Calu3 (cell line): ENCODE results near the gene GJD2. TPM values are rescaled to one million over a fixed set of nuclear protein-coding genes. Genes with fewer than 3 reads are reported as not detected.

Experiments
- BruUV-seq: library from RNA; stranded (reverse); fragments of 400-500 nt; replicated peaks from 2 replicates; lab custom pipeline; 2021; lab: Mats Ljungman, UMichigan
- CTCF ChIA-PET: fragments of 300-600 bp; sonication (Branson Sonifier 250); formaldehyde crosslinking; loops from one replicate; lab custom pipeline; 2022; ENCODE audit warnings: antibody characterized with exemption; lab: Charles Lee
- DNase-seq: peaks from one replicate; pipeline ENCODE4 v3.0.0; 2022
- H3K27ac Mint-ChIP-seq: one replicate; pipeline ENCODE4 v1.8.0; 2022; ENCODE audit warnings: mixed read lengths; ENCODE audit not compliant: unreplicated experiment
- H3K27me3 Mint-ChIP-seq: one replicate; pipeline ENCODE4 v1.8.0; 2022; ENCODE audit warnings: mixed read lengths; ENCODE audit not compliant: unreplicated experiment
- H3K36me3 Mint-ChIP-seq: one replicate; pipeline ENCODE4 v1.8.0; 2022; ENCODE audit warnings: mild to moderate bottlenecking, moderate library complexity, mixed read lengths; ENCODE audit not compliant: insufficient read depth, unreplicated experiment
- H3K4me1 Mint-ChIP-seq: one replicate; pipeline ENCODE4 v1.8.0; 2022; ENCODE audit warnings: mild to moderate bottlenecking, low read depth, mixed read lengths; ENCODE audit not compliant: unreplicated experiment
- H3K4me3 Mint-ChIP-seq: one replicate; pipeline ENCODE4 v1.8.0; 2022; ENCODE audit warnings: mild to moderate bottlenecking, low read depth, moderate library complexity, mixed read lengths; ENCODE audit not compliant: unreplicated experiment
- H3K9me3 Mint-ChIP-seq: one replicate; pipeline ENCODE4 v1.8.0; 2022; ENCODE audit warnings: low read depth, mixed read lengths; ENCODE audit not compliant: unreplicated experiment
- CTCF ChIP-seq: fragments of 200-600 bp; IDR thresholded peaks from one replicate; pipeline ENCODE4 v1.8.0; 2022; ENCODE audit warnings: antibody characterized with exemption; ENCODE audit not compliant: unreplicated experiment
- intact Hi-C: fragments of 100-400 bp; cut with micrococcal nuclease; formaldehyde crosslinking; loops from one replicate; pipeline ENCODE4 v1.10.0; 2022; ENCODE audit not compliant: unreplicated experiment
- total RNA-seq: library from RNA; stranded (reverse); gene quantifications from 2 replicates; pipeline ENCODE4 v1.2.3, GENCODE V29; 2022

The GJD2 gene
- total RNA-seq, 1 experiment from 2014 or later = not detected

- DNase-seq = no peak
- Mint-ChIP-seq H3K9me3 (no peaks in the 10 kb centered on the region), H3K27me3 (peaks cover 33% of the 10 kb centered on the region), H3K36me3 (no peaks in the 10 kb centered on the region), H3K4me3 (no peak overlapping the region), H3K4me1 (no peaks in the 10 kb centered on the region), H3K27ac (no peak overlapping the region)
- intact Hi-C loops = no loop called here
- CTCF ChIA-PET = no interaction called here
- no peak for TF ChIP-seq CTCF
- BruUV-seq = no TSS peak
Measured at GRCh38 chr15:34765741-34766140, 10.9 kb upstream of the GJD2 start.

DNA sequence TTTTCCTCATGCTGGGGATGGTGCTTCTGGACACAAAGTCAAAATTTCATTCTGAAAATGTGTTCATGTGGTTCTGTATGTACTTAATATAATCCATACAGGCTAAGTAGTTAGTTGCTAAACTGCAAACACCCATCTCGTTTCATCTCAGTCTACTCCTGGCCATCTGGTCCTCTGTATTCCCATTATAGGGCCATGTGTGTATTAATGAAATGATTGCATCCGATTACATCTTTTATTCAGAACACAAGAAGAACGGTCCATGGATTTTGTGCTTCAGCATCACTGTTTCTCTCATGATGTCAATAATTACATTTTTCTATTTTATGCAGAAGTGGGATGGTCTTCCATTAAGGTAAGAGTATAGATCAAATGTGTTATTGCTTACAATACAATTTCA is 6.1 kb upstream of the GJD2 start:
- peaks cover 12% of the 10 kb centered on the region for H3K27me3 Mint-ChIP-seq
- H3K36me3 Mint-ChIP-seq = no peaks in the 10 kb centered on the region
- CTCF ChIA-PET = no interaction called here
- H3K9me3 Mint-ChIP-seq = no peaks in the 10 kb centered on the region
- no TSS peak for BruUV-seq
- intact Hi-C loops = no loop called here
- TF ChIP-seq CTCF = no peak
- H3K27ac Mint-ChIP-seq = no peak overlapping the region
- H3K4me3 Mint-ChIP-seq = no peak overlapping the region
- H3K4me1 Mint-ChIP-seq = no peaks in the 10 kb centered on the region
- DNase-seq = no peak

DNA sequence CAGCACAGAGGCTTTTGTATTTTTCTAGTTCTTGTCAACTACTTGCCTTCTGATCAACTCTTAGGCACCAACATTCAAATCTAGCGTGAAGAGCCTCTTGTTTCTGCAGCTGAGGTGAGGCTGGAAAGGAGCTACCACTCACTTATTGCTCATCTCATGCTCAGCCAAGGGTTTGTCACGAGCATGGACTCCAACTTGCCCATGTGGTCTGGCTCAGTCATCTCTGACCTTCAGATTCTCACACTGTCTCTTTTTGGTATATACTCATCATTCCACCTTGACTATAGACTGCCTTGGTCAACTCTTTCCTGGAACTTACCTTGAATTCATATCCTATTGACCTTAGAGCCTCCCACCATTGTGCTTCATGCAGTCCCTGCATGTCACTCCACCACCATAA is 5.2 kb upstream of the GJD2 start:
- no TSS peak for BruUV-seq
- no peaks in the 10 kb centered on the region for H3K9me3 Mint-ChIP-seq
- H3K36me3 Mint-ChIP-seq = no peaks in the 10 kb centered on the region
- DNase-seq = no peak
- H3K4me1 Mint-ChIP-seq = no peaks in the 10 kb centered on the region
- CTCF ChIA-PET = no interaction called here
- peaks cover 12% of the 10 kb centered on the region for H3K27me3 Mint-ChIP-seq
- no peak for TF ChIP-seq CTCF
- intact Hi-C loops = no loop called here
- H3K4me3 Mint-ChIP-seq = no peak overlapping the region
- H3K27ac Mint-ChIP-seq = no peak overlapping the region

GRCh38 chr15:34759347-34759746 is 4.5 kb upstream of the GJD2 start:
- Mint-ChIP-seq H3K27me3 (peaks cover 12% of the 10 kb centered on the region), H3K4me1 (no peaks in the 10 kb centered on the region), H3K4me3 (no peak overlapping the region), H3K36me3 (no peaks in the 10 kb centered on the region), H3K9me3 (no peaks in the 10 kb centered on the region), H3K27ac (no peak overlapping the region)
- no peak for TF ChIP-seq CTCF
- DNase-seq = no peak
- BruUV-seq = no TSS peak
- CTCF ChIA-PET = no interaction called here
- intact Hi-C loops = no loop called here
